ENCODE results near the gene KCNT1. TPM values are rescaled to one million over a fixed set of nuclear protein-coding genes. Genes with fewer than 3 reads are reported as not detected.

The KCNT1 gene
- total RNA-seq, 1 experiment from 2014 or later = 0.17 TPM

GRCh38 chr9:135669616-135670285, 32.2 kb upstream of the KCNT1 start:
- no peak for ATAC-seq
- H3K4me1 ChIP-seq (ENCODE audit: control insufficient read depth in 1 of 2, insufficient read depth in 2 of 2, low read length in 2 of 2) = no peaks in the 10 kb centered on the region
- ChIA-PET RAD21 (ENCODE audit: low non-redundant PET in 1 of 2, low total read pairs in 2 of 2, uncharacterized antibody in 2 of 2, unreplicated experiment in 2 of 2) (no interaction called here), POLR2A (no interaction called here), CTCF (no interaction called here)
- no peaks in the 10 kb centered on the region for H3K9me2 ChIP-seq (ENCODE audit: insufficient read depth)
- H4K20me1 ChIP-seq (ENCODE audit: insufficient read depth) = no peaks in the 10 kb centered on the region
- H3K4me3 ChIP-seq (replicated peaks in 1 of 2; ENCODE audit: low read depth in 1 of 2, low read length in 2 of 2) = no peak overlapping the region
- TF ChIP-seq POLR2AphosphoS5 (IDR thresholded peaks at IDR 0.05; ENCODE audit: low read depth, low read length) (no peak), TCF7L2 (IDR thresholded peaks at IDR 0.05; ENCODE audit: borderline replicate concordance, extremely low read depth, insufficient read depth, insufficient read length) (no peak), SRF (IDR thresholded peaks at IDR 0.05; ENCODE audit: low read depth) (no peak), CEBPB (IDR thresholded peaks at IDR 0.05; ENCODE audit: low read depth) (no peak)
- TF ChIP-seq, protein P1, sequence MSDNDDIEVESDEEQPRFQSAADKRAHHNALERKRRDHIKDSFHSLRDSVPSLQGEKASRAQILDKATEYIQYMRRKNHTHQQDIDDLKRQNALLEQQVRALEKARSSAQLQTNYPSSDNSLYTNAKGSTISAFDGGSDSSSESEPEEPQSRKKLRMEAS (IDR thresholded peaks at IDR 0.05) = no peak
- TF ChIP-seq, protein P2, sequence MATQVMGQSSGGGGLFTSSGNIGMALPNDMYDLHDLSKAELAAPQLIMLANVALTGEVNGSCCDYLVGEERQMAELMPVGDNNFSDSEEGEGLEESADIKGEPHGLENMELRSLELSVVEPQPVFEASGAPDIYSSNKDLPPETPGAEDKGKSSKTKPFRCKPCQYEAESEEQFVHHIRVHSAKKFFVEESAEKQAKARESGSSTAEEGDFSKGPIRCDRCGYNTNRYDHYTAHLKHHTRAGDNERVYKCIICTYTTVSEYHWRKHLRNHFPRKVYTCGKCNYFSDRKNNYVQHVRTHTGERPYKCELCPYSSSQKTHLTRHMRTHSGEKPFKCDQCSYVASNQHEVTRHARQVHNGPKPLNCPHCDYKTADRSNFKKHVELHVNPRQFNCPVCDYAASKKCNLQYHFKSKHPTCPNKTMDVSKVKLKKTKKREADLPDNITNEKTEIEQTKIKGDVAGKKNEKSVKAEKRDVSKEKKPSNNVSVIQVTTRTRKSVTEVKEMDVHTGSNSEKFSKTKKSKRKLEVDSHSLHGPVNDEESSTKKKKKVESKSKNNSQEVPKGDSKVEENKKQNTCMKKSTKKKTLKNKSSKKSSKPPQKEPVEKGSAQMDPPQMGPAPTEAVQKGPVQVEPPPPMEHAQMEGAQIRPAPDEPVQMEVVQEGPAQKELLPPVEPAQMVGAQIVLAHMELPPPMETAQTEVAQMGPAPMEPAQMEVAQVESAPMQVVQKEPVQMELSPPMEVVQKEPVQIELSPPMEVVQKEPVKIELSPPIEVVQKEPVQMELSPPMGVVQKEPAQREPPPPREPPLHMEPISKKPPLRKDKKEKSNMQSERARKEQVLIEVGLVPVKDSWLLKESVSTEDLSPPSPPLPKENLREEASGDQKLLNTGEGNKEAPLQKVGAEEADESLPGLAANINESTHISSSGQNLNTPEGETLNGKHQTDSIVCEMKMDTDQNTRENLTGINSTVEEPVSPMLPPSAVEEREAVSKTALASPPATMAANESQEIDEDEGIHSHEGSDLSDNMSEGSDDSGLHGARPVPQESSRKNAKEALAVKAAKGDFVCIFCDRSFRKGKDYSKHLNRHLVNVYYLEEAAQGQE (IDR thresholded peaks at IDR 0.05; ENCODE audit: low read depth) = no peak
- no TSS peak for BruUV-seq (replicated peaks)
- H3K9ac ChIP-seq (ENCODE audit: low read length) = no peak overlapping the region
- H3K27ac ChIP-seq (ENCODE audit: low read depth, low read length) = no peak overlapping the region
- no peaks in the 10 kb centered on the region for H3K36me3 ChIP-seq (ENCODE audit: control insufficient read depth in 1 of 2, insufficient read depth in 2 of 2, low read length in 2 of 2)
- intact Hi-C loops (cut with micrococcal nuclease) = no loop called here
- no peak overlapping the region for H2AFZ ChIP-seq (ENCODE audit: low read depth, low read length, poor library complexity, severe bottlenecking)
- H3K27me3 ChIP-seq (ENCODE audit: insufficient read depth, low read length) = peaks cover 10% of the 10 kb centered on the region; the same call in 1 of the 2 replicates
- no peak for DNase-seq (ENCODE audit: low read depth, low spot score)
- H3K9me3 ChIP-seq (ENCODE audit: control insufficient read depth in 1 of 2, insufficient read depth in 1 of 2, low read depth in 1 of 2, low read length in 2 of 2) = no peaks in the 10 kb centered on the region
- H3K4me2 ChIP-seq (ENCODE audit: low read length) = no peak overlapping the region
- no peaks in the 10 kb centered on the region for H3K79me2 ChIP-seq (ENCODE audit: insufficient read depth, low read length)

Measured in HCT116 (cell line).